Posterior vena cava (tissue), 2 donors: Measurements from ENCODE around the gene GABRD. TPM values are rescaled to one million over a fixed set of nuclear protein-coding genes. Genes with fewer than 3 reads are reported as not detected.
"Not testable (repeated sequence)": the region's sequence is repeated elsewhere in the genome, so short reads cannot be mapped to it uniquely, and the experiment has no call there.

Source experiments
- DNase-seq: peaks from one replicate; pipeline ENCODE4 v3.0.0-alpha.2; 2020; ENCODE audit warnings: low spot score
- intact Hi-C, 2 donors: fragments of 100-400 bp; cut with DNase I; formaldehyde crosslinking; loops; one replicate each; pipeline versions ENCODE4 v1.14.1 to v1.14.2; 2022 to 2023
- long read RNA-seq, 2 donors: library from polyadenylated mRNA; unstranded; transcript quantifications; one replicate each; pipeline ENCODE4 v2.0.0, GENCODE V29; 2020 to 2021
- total RNA-seq, 2 donors: library from RNA; stranded (reverse); fragmentation: NEBNext Ultra II Directional; extraction: Animal tissue kit (Norgen Biotek cat#: 25700); gene quantifications; one replicate each; pipeline ENCODE4 v1.2.1, GENCODE V29; 2021
- donor health status: DM: yes; HTN: yes; CAD: no.
- donor health status: DM: yes; HTN: yes; CAD: no.

The GABRD gene, protein sequence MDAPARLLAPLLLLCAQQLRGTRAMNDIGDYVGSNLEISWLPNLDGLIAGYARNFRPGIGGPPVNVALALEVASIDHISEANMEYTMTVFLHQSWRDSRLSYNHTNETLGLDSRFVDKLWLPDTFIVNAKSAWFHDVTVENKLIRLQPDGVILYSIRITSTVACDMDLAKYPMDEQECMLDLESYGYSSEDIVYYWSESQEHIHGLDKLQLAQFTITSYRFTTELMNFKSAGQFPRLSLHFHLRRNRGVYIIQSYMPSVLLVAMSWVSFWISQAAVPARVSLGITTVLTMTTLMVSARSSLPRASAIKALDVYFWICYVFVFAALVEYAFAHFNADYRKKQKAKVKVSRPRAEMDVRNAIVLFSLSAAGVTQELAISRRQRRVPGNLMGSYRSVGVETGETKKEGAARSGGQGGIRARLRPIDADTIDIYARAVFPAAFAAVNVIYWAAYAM
- under 1 TPM; 0.29 to 0.88 TPM for total RNA-seq
- long read RNA-seq, donor 1, partial matches to known transcripts, result 0 of 1 reads
- long read RNA-seq, donor 1, other reads (novel, unspliced or antisense), result 0 of 1 reads
- long read RNA-seq, donor 2, partial matches to known transcripts, result 0 of 4 reads
- long read RNA-seq, donor 2, other reads (novel, unspliced or antisense), result 0 of 4 reads

DNA sequence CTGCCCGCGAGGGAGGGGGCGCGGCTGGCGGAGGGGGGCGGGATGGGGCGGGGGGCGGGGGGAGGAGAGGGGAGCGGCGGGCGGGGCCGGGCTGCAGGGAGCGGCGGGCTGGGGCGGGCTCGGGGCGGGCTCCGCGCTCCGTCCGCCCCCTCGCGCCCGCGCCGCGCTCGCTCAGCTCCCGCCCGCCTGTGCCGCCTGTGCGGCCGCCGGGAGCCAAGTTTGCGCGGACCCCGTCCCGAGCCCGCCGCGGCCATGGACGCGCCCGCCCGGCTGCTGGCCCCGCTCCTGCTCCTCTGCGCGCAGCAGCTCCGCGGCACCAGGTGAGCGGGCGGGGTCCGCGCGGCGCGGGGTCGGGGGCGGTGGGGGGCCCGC is at the start of gene GABRD:
TSS of gene GABRD (plus strand) at position 174 of the 372 bp plus-strand sequence. CDS start at position 253, 79 bp downstream.
- no peak for DNase-seq
- intact Hi-C loops, result no loop called here

GRCh38 chr1:1969505-1969900 is 49.6 kb upstream of the GABRD start:
- no peak for DNase-seq
- intact Hi-C loops, result loop anchor here in 1 of 2 donors (10.0 kb wide), 1 partner anchor 205 kb away; no protein-coding TSS in a partner anchor

- intact Hi-C loops, result loop anchor here in 1 of 2 donors (10.0 kb wide), 1 partner anchor 205 kb away; no protein-coding TSS in a partner anchor
- DNase-seq, result peak; percentile 73
These were observed 49.0 kb upstream of the GABRD start for GRCh38 chr1:1969953-1970716.

GRCh38 chr1:1971017-1971416 is 48.1 kb upstream of the GABRD start:
- no peak for DNase-seq
- intact Hi-C loops, result no loop called here

DNA sequence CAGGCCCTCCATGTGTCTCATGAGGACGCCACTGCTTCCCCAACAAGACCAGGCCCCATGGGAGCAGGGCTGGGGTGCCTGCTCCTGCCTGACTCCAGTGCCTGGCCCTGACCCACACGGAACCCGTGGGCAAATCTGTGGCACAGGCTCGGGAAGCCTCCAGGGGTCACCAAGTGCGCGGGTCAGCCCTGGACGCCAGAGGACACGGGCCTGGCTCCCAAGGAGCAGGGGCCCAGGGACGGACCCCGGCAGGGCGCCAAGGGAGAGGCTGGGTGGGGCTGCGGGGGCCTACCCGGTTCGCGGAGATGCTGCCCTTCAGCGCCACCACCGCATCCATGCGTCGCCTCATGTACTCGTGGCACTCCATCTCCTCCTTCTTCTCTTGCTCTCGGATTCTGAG is 47.5 kb upstream of the GABRD start:
- no peak for DNase-seq
- intact Hi-C loops, result no loop called here

GRCh38 chr1:1972976-1973715 is 46.0 kb upstream of the GABRD start:
- intact Hi-C loops, result no loop called here
- DNase-seq, result no peak

GRCh38 chr1:1973716-1974642 is 45.2 kb upstream of the GABRD start:
- no peak for DNase-seq
- intact Hi-C loops, result no loop called here

DNA sequence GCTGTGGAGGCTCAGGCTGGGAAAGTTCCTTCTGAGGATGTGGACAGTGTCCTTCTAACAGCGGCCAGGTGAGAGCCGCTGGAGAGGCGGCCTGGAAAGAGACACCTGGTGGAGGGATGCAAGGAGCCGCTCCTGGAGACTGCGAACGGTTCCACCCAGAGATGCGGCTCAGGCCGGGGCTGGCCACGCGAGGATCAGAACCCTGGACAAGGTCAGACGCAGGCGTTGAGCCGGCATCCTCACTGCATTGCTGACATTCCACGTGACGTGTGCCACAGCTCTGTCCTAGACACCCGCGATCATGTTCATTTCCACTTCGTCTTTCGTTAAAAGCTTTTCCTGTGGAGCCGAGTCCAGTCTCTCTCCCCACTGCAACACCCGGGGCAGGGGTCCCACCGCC is 44.3 kb upstream of the GABRD start:
- DNase-seq, result no peak
- intact Hi-C loops, result no loop called here

GRCh38 chr1:1975535-1975934 is 43.6 kb upstream of the GABRD start:
- intact Hi-C loops, result no loop called here
- DNase-seq, result no peak

DNA sequence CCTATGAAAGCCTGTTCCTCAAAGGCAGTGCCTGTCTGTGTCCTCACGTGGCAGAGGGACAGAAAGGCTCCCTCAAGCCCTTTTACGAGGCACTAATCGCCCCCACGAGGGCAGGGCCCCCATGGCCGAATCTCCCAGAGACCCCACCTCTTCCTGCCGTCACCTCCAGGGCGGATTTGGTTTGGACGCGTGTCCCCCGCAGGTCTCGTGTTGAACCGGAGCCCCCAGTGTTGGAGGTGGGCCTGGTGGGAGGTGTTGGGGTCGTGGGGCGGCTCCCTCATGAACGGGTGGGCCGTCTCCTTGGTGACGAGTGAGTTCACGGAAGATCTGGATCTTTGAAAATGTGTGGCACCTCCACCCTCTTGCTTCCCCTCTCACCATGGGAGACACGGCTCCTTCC is 43.1 kb upstream of the GABRD start:
- no peak for DNase-seq
- intact Hi-C loops, result no loop called here

DNA sequence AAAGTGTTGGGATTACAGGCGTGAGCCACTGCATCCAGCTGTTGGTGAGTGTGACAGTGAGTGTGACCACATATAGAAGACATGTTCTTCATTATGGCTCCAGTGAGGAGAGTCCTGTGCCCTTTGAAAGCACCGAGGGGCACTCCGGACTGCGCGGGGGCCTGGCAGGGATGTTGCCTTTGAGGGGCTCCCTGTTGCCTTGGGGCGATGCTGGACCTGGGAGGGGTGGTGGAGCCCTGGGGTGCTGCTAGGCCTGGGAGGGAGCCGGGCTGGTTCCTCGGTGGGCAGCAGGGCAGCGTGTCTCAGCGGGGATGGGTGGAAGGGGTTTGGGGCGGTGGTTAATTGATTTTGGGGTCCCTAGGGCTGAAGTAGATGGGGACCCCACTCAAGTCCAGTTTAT is 41.0 kb upstream of the GABRD start:
- intact Hi-C loops, result no loop called here
- DNase-seq, result no peak

DNA sequence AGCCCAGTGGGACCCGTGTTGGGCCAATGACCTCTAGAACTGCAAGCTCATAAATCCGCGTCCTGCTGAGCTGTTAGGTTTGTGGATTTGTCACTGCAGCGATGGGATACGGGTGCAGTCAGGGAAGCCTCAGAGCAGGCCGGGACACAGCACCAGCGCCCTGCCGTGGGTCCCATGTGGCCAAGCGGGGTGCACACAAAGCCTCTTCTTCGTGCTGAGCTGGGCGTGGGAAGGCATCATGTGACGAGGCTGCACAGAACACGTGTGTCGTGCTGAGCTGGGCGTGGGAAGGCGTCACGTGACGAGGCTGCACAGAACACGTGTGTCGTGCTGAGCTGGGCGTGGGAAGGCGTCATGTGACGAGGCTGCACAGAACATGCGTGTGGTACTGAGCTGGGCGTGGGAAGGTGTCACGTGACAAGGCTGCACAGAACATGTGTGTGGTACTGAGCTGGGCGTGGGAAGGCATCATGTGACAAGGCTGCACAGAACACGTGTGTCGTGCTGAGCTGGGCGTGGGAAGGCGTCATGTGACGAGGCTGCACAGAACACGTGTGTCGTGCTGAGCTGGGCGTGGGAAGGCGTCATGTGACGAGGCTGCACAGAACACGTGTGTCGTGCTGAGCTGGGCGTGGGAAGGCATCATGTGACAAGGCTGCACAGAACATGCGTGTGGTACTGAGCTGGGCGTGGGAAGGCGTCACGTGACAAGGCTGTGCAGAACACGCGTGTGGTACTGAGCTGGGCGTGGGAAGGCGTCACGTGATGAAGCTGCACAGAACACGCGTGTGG is 40.3 kb upstream of the GABRD start:
- DNase-seq, intact Hi-C loops: not testable (repeated sequence)

GRCh38 chr1:1979482-1980165 is 39.5 kb upstream of the GABRD start:
- intact Hi-C loops, result no loop called here

DNA sequence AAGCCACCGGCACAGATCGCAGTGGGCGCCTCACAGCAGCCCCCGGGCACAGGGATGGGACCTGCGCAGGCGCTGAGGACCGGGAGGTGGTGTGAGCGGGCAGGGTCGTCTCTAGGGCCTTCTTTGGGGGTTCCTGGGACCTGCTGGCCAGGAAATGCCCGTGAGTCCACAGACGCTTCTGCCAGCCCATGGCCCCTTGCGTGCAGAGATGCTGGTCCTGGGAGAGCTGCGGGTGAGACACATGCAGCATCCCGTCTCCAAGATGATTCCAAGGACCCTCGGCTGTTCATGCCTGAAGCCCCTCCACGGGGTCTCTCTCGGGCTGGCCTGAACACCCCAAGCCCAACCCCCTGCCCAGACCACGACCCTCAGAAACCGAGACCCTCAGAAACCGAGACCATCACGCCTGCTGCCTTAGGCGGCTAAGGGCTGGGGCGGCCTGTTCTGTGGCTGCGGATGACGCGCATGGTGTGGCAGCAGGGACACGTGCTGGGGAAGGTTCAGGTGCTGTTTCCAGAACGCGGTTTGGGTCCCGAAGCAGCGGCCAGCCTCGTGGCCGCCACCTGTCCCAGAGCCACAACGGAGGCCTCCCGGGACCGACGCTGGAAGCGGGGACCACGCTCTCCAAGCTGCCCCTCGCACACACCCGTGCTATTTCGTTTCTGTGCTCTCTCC is 38.5 kb upstream of the GABRD start:
- intact Hi-C loops, result no loop called here
- DNase-seq, result no peak

More at GRCh38 chr1:1979482-1980165, 39.5 kb upstream of the GABRD start:
- no peak for DNase-seq

DNA sequence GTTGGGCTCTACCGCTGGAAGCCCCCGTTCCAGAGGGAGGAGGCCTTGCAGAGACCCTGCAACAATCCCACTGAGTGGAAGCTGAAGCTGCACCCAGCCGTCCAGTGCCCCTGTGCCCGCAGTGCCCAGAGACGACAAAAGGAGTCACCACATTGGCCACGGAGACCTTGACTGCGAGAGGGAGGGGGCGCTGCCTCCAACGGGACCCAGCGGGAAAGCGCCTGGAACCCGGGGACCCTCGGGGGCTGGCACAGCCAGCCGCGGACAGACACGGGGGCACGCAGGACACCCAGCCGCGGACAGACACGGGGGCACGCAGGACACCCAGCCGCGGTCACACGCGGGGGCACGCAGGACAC is 38.0 kb upstream of the GABRD start:
- intact Hi-C loops, result no loop called here
- no peak for DNase-seq

DNA sequence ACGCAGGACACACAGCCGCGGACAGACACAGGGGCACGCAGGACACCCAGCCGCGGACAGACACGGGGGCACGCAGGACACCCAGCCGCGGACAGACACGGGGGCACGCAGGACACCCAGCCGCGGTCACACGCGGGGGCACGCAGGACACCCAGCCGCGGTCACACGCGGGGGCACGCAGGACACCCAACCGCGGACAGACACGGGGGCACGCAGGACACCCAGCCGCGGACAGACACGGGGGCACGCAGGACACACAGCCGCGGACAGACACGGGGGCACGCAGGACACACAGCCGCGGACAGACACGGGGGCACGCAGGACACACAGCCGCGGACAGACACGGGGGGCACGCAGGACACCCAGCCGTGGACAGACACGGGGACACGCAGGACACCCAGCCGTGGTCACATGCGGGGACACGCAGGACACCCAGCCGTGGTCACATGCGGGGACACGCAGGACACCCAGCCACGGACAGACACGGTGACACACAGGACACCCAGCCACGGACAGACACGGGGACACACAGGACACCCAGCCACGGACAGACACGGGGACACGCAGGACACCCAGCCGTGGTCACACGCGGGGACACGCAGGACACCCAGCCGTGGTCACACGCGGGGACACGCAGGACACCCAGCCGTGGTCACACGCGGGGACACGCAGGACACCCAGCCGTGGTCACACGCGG is 37.4 kb upstream of the GABRD start:
- intact Hi-C loops, DNase-seq: not testable (repeated sequence)
